Hepatocyte (in vitro differentiated cells): ENCODE measurements around the gene TIE1. TPM values are rescaled to one million over a fixed set of nuclear protein-coding genes. Genes with fewer than 3 reads are reported as not detected.

Experiments used
- DNase-seq: peaks from one replicate; pipeline ENCODE4 v3.0.0-alpha.2; 2016; ENCODE audit warnings: low spot score
- H2AFZ ChIP-seq: fragments of 200-600 bp; sonication (generic); 2 replicates; pipeline ENCODE4 v1.6.0; 2016; ENCODE audit warnings: antibody characterized with exemption, mild to moderate bottlenecking
- H3K27ac ChIP-seq: fragments of 200-600 bp; sonication (generic); 2 replicates; pipeline ENCODE4 v1.5.1; 2016; ENCODE audit warnings: mild to moderate bottlenecking
- H3K27me3 ChIP-seq: fragments of 200-600 bp; sonication (generic); 2 replicates; pipeline ENCODE4 v1.6.1; 2016
- H3K36me3 ChIP-seq: fragments of 200-600 bp; sonication (generic); replicated peaks from 2 replicates; pipeline ENCODE4 v1.5.1; 2016; ENCODE audit warnings: low read depth; ENCODE audit not compliant: insufficient read depth
- H3K4me1 ChIP-seq: fragments of 200-600 bp; sonication (generic); 2 replicates; pipeline ENCODE4 v1.5.1; 2016; ENCODE audit warnings: mild to moderate bottlenecking, moderate library complexity; ENCODE audit not compliant: insufficient read depth
- H3K4me2 ChIP-seq: fragments of 200-600 bp; sonication (generic); 2 replicates; pipeline ENCODE4 v1.6.0; 2016
- H3K4me3 ChIP-seq: fragments of 200-600 bp; sonication (generic); 2 replicates; pipeline ENCODE4 v1.5.1; 2016; ENCODE audit warnings: mild to moderate bottlenecking
- H3K79me2 ChIP-seq: fragments of 200-600 bp; sonication (generic); 2 replicates; pipeline ENCODE4 v1.6.0; 2017; ENCODE audit warnings: mild to moderate bottlenecking
- H3K9me2 ChIP-seq: fragments of 200-600 bp; sonication (generic); replicated peaks from 2 replicates; pipeline ENCODE4 v1.6.0; 2017; ENCODE audit warnings: mild to moderate bottlenecking; ENCODE audit not compliant: insufficient read depth
- H3K9me3 ChIP-seq: fragments of 200-600 bp; sonication (generic); 2 replicates; pipeline ENCODE4 v1.5.1; 2016; ENCODE audit warnings: low read depth, mild to moderate bottlenecking
- H4K20me1 ChIP-seq: fragments of 200-600 bp; sonication (generic); 2 replicates; pipeline ENCODE4 v1.6.0; 2016; ENCODE audit warnings: mild to moderate bottlenecking; ENCODE audit not compliant: insufficient read depth, poor library complexity, severe bottlenecking
- EZH2 ChIP-seq: fragments of 200-600 bp; sonication (generic); IDR thresholded peaks from 2 replicates; pipeline ENCODE4 v1.6.1; 2016; ENCODE audit warnings: antibody characterized with exemption, mild to moderate bottlenecking, borderline replicate concordance
- EZH2phosphoT487 ChIP-seq: fragments of 200-600 bp; sonication (generic); IDR thresholded peaks from one replicate; pipeline ENCODE4 v1.6.1; 2018; ENCODE audit warnings: antibody characterized with exemption, mild to moderate bottlenecking, low read depth, moderate library complexity; ENCODE audit not compliant: unreplicated experiment, severe bottlenecking
- WGBS: methylation state at CpG from one replicate; pipeline ENCODE4 v1.1.6; 2016; ENCODE audit warnings: low lambda C conversion rate; ENCODE audit errors: missing lambda C conversion rate; 5-methylcytosine and 5-hydroxymethylcytosine counted together
- microRNA-seq: library from miRNA; unstranded; fragments of <30 nt; microRNA quantifications from one replicate; pipeline ENCODE4, GENCODE V29; 2017
- polyA plus RNA-seq: library from polyadenylated mRNA; unstranded; fragments of >200 nt; fragmentation: Nextera tagmentation; extraction: Ambion mirVana; gene quantifications from 2 replicates; pipeline ENCODE4 v1.2.1, GENCODE V29; 2016
- total RNA-seq: library from RNA; depleted of rRNA; stranded (reverse); fragments of >200 nt; gene quantifications from 2 replicates; pipeline ENCODE4 v1.2.3, GENCODE V29; 2014
- TF ChIP-seq, protein P1 (sequence below): fragments of 200-600 bp; sonication (generic); IDR thresholded peaks from 2 replicates; pipeline ENCODE4 v1.5.1; 2016; ENCODE audit warnings: antibody characterized with exemption, mild to moderate bottlenecking; ENCODE audit not compliant: poor library complexity

Gene TIE1
- total and polyA plus RNA-seq, 2 experiments from 2014 or later, result 0.33 to 1.2 TPM

DNA sequence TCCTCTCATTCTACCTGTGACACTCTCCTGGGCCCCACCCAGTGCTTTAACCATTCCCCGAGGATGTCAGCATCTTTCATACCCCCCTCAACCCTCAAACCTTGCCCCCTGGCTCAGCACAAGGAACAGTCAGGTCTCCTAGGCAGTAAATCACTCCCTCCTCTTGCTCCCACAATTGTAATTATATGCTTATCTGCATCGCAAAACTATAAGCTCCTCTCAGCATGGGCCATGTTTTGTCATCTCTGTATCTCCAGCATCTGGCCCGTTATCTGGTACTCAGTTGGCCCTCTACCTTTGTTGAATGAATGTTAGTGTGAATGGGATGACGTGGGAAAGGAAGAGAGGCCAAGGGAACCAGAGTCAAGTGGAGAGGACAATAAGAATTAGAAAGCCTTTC, 69.8 kb downstream of the TIE1 start:
- Histone ChIP-seq H3K36me3 (no peaks in the 10 kb centered on the region), H2AFZ (no peak overlapping the region), H3K9me3 (no peaks in the 10 kb centered on the region), H3K4me3 (no peak overlapping the region), H3K9me2 (no peaks in the 10 kb centered on the region), H3K4me1 (peaks cover 14% of the 10 kb centered on the region), H3K79me2 (peaks cover 31% of the 10 kb centered on the region), H3K27me3 (no peaks in the 10 kb centered on the region), H3K4me2 (no peak overlapping the region), H4K20me1 (peaks cover 3% of the 10 kb centered on the region), H3K27ac (no peak overlapping the region)
- 73% methylated on average over 4 of the region's 4 CpGs for WGBS
- TF ChIP-seq, protein P1, sequence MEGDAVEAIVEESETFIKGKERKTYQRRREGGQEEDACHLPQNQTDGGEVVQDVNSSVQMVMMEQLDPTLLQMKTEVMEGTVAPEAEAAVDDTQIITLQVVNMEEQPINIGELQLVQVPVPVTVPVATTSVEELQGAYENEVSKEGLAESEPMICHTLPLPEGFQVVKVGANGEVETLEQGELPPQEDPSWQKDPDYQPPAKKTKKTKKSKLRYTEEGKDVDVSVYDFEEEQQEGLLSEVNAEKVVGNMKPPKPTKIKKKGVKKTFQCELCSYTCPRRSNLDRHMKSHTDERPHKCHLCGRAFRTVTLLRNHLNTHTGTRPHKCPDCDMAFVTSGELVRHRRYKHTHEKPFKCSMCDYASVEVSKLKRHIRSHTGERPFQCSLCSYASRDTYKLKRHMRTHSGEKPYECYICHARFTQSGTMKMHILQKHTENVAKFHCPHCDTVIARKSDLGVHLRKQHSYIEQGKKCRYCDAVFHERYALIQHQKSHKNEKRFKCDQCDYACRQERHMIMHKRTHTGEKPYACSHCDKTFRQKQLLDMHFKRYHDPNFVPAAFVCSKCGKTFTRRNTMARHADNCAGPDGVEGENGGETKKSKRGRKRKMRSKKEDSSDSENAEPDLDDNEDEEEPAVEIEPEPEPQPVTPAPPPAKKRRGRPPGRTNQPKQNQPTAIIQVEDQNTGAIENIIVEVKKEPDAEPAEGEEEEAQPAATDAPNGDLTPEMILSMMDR, result no peak
- TF ChIP-seq EZH2phosphoT487 (no peak), EZH2 (no peak)
- no peak for DNase-seq

- no peak overlapping the region for H2AFZ ChIP-seq
- H3K4me3 ChIP-seq, result no peak overlapping the region
- H3K9me3 ChIP-seq, result no peaks in the 10 kb centered on the region
- H3K36me3 ChIP-seq, result no peaks in the 10 kb centered on the region
- no peaks in the 10 kb centered on the region for H3K9me2 ChIP-seq
- no peak overlapping the region for H3K4me2 ChIP-seq
- H3K27ac ChIP-seq, result no peak overlapping the region
- DNase-seq, result no peak
- peaks cover 9% of the 10 kb centered on the region for H3K4me1 ChIP-seq
- WGBS, result 100% methylated on average over 5 of the region's 5 CpGs
- H4K20me1 ChIP-seq, result no peaks in the 10 kb centered on the region
- no peaks in the 10 kb centered on the region for H3K27me3 ChIP-seq
- H3K79me2 ChIP-seq, result peaks cover 16% of the 10 kb centered on the region
- no peak for TF ChIP-seq EZH2phosphoT487
- no peak for TF ChIP-seq EZH2
- TF ChIP-seq, protein P1, result no peak
Observed at GRCh38 chr1:43372172-43372571, 71.4 kb downstream of the TIE1 start.

Small RNA genes lying within 50 kb of the gene (microRNA-seq; reads per million reads assigned to microRNA genes)
- 5.8 reads per million, percentile 13 among the genes with 10 or more reads in this experiment for gene MIR6734

Other genes starting within 250 kb of the TIE1 start
- gene EBNA1BP2, start 128.7 kb upstream of the TIE1 start, total RNA-seq, result 49.4 and 65.1 TPM in 2 replicates
- gene EBNA1BP2, start 128.7 kb upstream of the TIE1 start, polyA plus RNA-seq, result 73.7 and 92.1 TPM in 2 replicates
- 0.10 and 2.2 TPM in 2 replicates for gene CFAP57, start 128.7 kb upstream of the TIE1 start, total RNA-seq
- gene CFAP57, start 128.7 kb upstream of the TIE1 start, polyA plus RNA-seq, result 0.46 and 0.75 TPM in 2 replicates
- 28.7 and 29.8 TPM in 2 replicates for gene TMEM125, start 31.0 kb upstream of the TIE1 start, total RNA-seq
- gene TMEM125, start 31.0 kb upstream of the TIE1 start, polyA plus RNA-seq, result 43.1 and 50.3 TPM in 2 replicates
- 32.3 and 43.9 TPM in 2 replicates for gene C1orf210, start 15.4 kb upstream of the TIE1 start, total RNA-seq
- 30.5 and 47.4 TPM in 2 replicates for gene C1orf210, start 15.4 kb upstream of the TIE1 start, polyA plus RNA-seq
- gene MPL, start 36.8 kb downstream of the TIE1 start, total RNA-seq, result not detected in 2 replicates
- 0.16 and 0.54 TPM in 2 replicates for gene MPL, start 36.8 kb downstream of the TIE1 start, polyA plus RNA-seq
- gene CDC20, start 58.0 kb downstream of the TIE1 start, total RNA-seq, result 12.2 and 13.6 TPM in 2 replicates
- 19.7 and 21.5 TPM in 2 replicates for gene CDC20, start 58.0 kb downstream of the TIE1 start, polyA plus RNA-seq
- gene ELOVL1, start 67.0 kb downstream of the TIE1 start, total RNA-seq, result 90.8 and 92.4 TPM in 2 replicates
- gene ELOVL1, start 67.0 kb downstream of the TIE1 start, polyA plus RNA-seq, result 175 and 185 TPM in 2 replicates
- 58.6 and 60.6 TPM in 2 replicates for gene MED8, start 88.8 kb downstream of the TIE1 start, total RNA-seq
- gene MED8, start 88.8 kb downstream of the TIE1 start, polyA plus RNA-seq, result 68.3 and 70.4 TPM in 2 replicates
- gene SZT2, start 88.9 kb downstream of the TIE1 start, total RNA-seq, result 13.7 and 18.8 TPM in 2 replicates
- gene SZT2, start 88.9 kb downstream of the TIE1 start, polyA plus RNA-seq, result 13.8 and 14.8 TPM in 2 replicates
- 25.9 and 37.5 TPM in 2 replicates for gene HYI, start 152.9 kb downstream of the TIE1 start, total RNA-seq
- 30.7 and 31.4 TPM in 2 replicates for gene HYI, start 152.9 kb downstream of the TIE1 start, polyA plus RNA-seq
- gene PTPRF, start 229.9 kb downstream of the TIE1 start, total RNA-seq, result 75.7 and 115 TPM in 2 replicates
- gene PTPRF, start 229.9 kb downstream of the TIE1 start, polyA plus RNA-seq, result 84.6 and 96.0 TPM in 2 replicates